ENCODE measurements around the gene DNAJB6. TPM values are rescaled to one million over a fixed set of nuclear protein-coding genes. Genes with fewer than 3 reads are reported as not detected.

The DNAJB6 gene
- total RNA-seq, 1 donor from 2014 or later = 229 TPM

DNA sequence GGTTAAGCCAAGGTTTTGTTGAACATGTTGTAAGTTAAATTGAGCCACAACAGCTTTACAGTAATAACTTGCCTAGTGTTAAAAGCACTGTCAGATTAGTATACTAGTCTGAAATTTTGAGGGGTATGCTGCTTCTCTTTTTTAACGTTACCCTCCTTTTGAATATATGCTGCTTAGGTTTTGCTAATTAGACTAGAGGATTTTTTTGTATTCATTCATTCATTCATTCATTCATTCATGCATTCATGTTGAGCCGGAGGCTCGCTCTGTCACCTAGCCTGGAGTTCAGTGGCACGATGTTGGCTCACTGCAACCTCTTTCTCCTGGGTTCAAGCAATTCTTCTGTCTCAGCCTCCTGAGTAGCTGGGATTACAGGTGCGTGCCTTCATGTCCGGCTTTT, 24.7 kb downstream of the DNAJB6 start:
- FAIRE-seq = no peak
- DNase-seq (ENCODE audit: low spot score in 2 of 2) = no peak

DNA sequence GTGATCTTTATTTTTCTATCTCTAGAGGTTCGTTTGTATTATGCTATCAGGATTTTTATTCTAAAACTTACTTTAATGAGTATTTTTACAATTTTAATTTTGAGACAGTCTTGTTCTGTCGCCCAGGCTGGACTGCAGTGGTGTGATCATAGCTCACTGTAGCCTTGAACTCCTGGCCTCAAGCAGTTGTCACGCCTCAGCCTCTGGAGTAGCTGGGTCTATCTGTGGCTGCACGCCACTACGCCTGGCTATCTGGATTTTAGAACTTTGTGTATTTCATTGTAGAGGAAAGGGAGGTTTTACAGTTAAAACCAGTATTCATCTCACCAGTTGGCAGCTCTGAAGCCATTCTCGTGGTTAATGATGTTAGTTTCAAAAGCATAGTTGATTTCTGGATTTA, 25.9 kb downstream of the DNAJB6 start:
- FAIRE-seq = no peak
- no peak for DNase-seq (ENCODE audit: low spot score in 2 of 2)

DNA sequence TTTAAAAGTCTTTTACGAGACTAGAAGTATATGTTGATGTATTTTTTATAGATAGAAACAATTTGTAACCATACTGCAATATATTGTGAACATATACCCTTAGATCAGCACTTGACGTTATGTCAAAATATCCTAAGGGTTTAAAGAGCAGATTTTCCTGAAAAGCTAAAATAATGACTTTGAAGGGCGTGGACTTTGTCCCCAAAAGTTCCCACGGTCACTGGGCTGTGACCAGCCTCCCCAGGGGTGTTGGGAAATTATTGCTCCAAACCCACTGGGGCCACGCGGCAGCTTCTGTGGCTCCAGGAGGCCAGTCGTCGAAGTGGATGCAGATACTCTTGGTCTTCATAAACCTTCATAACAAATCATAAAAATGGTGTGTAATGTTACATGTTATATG, 29.9 kb downstream of the DNAJB6 start:
- DNase-seq (ENCODE audit: low spot score in 2 of 2) (no peak), FAIRE-seq (no peak)

GRCh38 chr7:157368955-157369354, 32.2 kb downstream of the DNAJB6 start:
- FAIRE-seq (no peak), DNase-seq (ENCODE audit: low spot score in 2 of 2) (no peak)

GRCh38 chr7:157370742-157371141, 33.9 kb downstream of the DNAJB6 start:
- DNase-seq (ENCODE audit: low spot score in 2 of 2) = no peak
- no peak for FAIRE-seq

DNA sequence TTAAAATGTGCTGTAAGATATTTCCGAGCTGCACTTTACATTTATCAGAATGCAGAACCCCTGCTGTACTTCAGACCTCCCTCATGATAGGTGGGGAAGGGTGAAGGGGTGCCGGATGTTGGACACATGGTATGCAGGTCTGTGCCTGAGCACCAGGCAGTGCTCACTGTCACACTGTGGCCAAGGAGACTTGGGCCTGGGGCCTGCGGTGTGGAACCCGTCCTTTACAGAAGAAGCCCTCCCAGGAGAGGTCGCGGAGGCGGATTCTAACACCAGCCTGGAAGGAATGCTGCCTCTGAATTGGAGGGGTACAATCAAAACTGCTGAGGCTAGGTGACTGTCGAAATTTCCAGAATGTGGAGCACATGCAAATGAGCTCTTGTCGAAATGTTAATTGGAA, 34.5 kb downstream of the DNAJB6 start:
- no peak for FAIRE-seq
- DNase-seq (ENCODE audit: low spot score in 2 of 2) = no peak

DNA sequence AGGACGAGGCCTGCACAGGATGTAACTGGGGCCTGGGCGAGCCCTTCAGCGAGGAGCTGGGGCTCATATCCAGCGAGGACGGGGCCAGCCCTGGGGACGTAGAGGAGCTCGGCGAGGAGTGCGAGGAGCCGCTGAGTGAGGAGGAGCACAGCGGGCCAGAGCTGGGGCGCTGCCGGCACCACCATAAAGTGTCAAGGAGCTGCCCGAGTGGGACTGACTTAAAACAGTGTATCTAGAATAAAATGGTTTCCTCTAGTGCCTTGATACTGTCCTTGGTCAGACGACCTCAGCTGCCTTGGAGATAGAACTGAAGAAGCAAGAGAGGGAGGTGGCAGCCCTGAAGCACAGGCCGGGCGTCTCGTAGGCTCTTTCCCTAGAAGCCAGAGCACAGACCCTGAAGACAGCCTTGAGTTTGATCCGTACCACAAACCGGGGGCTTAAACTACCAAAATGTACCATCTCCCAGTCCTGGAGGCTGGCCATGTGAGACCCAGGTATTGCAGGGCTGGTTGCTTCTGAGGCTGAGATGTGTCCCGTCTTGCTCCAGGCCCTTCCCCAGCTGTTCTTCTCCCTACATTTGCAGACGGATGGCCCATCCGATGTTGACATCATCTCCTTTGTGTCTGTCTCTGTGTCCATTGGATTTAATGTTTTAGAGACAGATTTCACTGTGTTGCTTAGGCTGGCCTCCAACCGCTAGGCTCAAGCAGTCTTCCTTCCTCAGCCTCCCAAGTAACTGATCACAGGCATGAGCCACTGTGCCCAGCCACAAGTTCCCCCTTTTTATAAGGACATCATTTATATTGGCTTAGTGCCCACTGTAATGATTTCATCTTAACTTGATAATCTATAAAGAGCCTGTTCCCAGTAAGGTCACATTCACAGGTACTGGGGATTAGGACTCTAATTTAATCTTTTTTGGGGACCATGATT, 35.8 kb downstream of the DNAJB6 start:
- DNase-seq (ENCODE audit: low spot score in 2 of 2) (no peak), FAIRE-seq (no peak)

DNA sequence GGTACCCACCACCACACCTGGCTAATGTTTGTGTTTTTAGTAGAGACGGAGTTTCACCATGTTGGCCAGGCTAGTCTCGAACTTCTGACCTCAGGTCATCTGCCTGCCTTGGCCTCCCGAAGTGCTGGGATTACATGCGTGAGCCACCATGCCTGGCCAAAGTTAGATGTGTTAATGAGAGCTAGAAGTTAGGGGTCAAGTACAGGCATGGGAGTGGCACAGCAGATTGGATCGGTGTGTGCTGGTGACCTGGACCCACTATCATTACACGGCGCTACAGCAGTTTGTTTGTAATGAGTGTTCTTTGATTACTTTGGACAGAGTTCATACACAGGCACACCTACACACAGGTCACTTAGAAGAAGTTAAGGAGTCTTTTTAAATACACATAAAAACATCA, 36.7 kb downstream of the DNAJB6 start:
- DNase-seq (ENCODE audit: low spot score in 2 of 2) (no peak), FAIRE-seq (no peak)

- FAIRE-seq (no peak), DNase-seq (ENCODE audit: low spot score in 2 of 2) (no peak)
Measured at GRCh38 chr7:157375410-157375809, 38.6 kb downstream of the DNAJB6 start.

DNA sequence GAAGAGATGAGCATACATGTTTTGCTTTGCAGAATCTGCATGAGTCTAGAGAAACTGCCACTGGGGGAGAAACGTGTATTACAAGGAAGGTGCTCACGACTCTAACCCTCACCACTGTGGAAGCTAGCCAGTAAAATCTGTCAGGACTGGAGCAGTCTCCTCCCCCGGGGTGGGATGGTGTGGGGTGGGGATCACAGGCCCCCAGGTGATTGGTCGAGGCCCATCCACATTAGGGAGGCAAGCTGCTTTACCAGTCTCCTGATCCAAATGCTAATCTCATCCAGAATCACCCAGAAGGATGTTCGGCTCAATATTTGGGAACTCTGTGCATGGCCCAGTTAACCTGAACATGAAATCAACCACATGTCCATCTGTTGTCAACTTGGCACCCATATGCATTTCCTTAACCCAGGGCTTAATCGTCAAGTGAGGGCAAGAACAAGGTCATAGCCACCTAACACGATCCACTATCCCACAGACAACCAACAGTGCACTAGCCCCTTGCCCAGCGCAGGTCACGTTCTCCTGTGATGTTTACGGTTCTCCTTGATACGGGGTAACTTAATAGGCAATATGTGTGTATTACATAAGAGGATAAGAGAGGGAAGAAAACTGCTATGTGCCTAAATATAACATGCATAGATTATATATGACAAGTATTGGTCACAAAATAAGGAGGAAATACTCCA, 40.8 kb downstream of the DNAJB6 start:
- FAIRE-seq (no peak), DNase-seq (ENCODE audit: low spot score in 2 of 2) (no peak)

- no peak for FAIRE-seq
- DNase-seq (ENCODE audit: low spot score in 2 of 2) = no peak
Measured at GRCh38 chr7:157378390-157378789, 41.6 kb downstream of the DNAJB6 start.

- DNase-seq (ENCODE audit: low spot score in 2 of 2) (no peak), FAIRE-seq (no peak)
Measured at GRCh38 chr7:157379493-157379892, 42.7 kb downstream of the DNAJB6 start.

DNA sequence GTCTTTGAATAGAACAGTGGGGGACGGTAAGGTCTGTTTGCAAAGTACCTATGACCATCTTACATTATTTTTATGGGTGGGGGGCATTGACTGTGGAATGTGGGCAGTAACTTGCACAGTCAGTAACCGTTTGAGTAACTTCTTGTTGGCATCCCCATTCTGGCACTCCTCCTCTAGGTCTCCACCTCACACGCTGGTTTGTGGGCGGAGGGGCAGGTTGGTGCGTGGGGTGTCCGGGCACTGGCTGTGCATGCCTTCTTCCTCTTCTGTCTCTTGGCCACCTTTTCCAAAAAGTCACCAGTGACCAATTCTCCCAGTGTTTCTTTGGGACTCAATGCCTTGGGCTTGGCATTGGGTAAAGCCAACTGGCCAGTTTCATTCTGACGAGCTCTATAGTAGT, 43.6 kb downstream of the DNAJB6 start:
- no peak for DNase-seq (ENCODE audit: low spot score in 2 of 2)
- no peak for FAIRE-seq

DNA sequence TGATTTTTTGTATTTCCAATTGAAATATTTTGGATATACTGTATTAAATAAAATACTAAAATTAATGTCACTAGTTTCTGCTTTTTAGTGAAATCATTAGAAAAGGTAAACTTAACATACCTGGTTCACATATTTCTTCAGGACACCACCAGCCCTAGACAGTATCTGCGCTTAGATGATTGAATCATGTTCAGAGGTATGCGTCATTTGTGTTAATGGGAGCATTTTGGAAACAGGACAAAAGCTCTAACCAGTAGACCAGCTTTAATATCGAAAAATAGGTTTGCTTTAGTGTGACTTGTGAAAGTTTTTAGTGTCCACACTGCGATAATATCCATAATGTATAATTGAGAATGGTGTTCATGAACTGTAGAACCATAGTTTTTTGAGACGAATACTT, 47.1 kb downstream of the DNAJB6 start:
- FAIRE-seq = no peak
- no peak for DNase-seq (ENCODE audit: low spot score in 2 of 2)

GRCh38 chr7:157384301-157384700, 47.5 kb downstream of the DNAJB6 start:
- FAIRE-seq (no peak), DNase-seq (ENCODE audit: low spot score in 2 of 2) (no peak)

GRCh38 chr7:157386979-157387800, 50.4 kb downstream of the DNAJB6 start:
- DNase-seq (ENCODE audit: low spot score in 2 of 2) (peak in 1 of 2 donors; percentile 61), FAIRE-seq (no peak)

DNA sequence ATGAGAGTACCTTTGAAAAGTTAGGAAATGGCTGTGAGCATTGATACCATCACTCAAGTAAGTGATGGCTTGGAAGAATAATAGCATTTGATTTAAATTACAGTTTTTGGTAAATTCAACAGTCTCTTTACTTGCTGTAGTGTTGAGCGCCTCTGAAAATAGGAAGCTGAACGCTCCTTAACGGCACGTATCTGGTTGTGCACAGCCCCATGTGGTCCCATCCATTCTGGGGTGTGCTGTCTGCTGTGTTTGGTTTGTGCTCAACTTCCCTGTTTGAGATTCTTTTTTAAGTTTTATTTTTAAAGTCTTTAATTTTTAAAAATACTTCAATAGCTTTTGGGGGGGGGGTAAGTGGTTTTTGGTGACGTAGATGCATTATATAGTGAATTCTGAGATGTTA, 51.5 kb downstream of the DNAJB6 start:
- DNase-seq (ENCODE audit: low spot score in 2 of 2) (no peak), FAIRE-seq (no peak)

DNA sequence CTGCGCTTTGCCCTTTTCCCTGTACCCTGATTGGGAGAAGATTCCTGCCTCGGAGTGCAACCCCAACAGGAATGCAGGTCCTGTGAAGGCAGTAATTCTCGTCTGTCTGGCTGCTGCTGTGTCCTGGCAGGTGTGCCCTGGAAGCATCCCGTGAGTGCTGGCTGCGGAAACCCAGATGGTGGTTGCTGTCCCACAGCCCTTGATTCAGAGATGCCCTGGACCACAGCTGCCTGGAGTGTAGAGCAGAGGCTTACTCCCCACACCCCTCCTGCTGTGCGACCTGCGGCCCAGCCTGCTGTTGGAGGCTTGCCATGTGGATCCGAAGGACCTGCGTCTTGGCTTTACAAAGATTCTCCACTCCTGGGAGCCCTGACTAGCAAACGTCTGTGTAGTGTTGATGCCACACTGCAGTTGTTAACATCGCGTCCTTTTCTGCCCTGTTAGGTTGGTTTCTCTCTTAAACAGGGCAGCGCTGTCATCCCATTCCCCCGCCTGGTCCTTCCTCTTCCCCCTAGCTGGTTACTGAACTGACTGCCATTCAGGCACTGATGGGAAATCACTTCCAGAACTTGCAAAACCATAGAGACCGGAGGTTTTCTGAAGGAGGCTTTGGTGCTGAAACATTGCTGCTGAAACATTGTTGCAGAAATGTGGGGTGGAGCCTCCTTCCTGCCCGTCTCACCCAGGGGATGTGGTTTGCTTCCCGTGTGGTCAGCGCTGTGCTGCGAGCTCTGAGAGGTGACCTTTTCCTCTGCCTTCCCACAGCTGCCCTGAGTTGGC, 53.3 kb downstream of the DNAJB6 start:
- no peak for FAIRE-seq
- no peak for DNase-seq (ENCODE audit: low spot score in 2 of 2)

GRCh38 chr7:157391036-157391710, 54.4 kb downstream of the DNAJB6 start:
- DNase-seq (ENCODE audit: low spot score in 2 of 2) (no peak), FAIRE-seq (no peak)
